Activated naive CD8-positive, alpha-beta T cell treated with anti-CD3 and anti-CD28 coated beads, Interleukin-2, amount 50 U/mL, for 24 hours (primary cell): Measurements from ENCODE around the gene MYOM1.
A peak's percentile ranks its signal among the peaks of the same experiment; 100 is the strongest.
"Not testable (repeated sequence)": the region's sequence is repeated elsewhere in the genome, so short reads cannot be mapped to it uniquely, and the experiment has no call there.

ENCODE experiments used
- ATAC-seq: fragments of 150-1000 bp; cut with Tn5 transposase; one replicate; pipeline ENCODE4 v1.10.0; 2021
- DNase-seq: peaks from one replicate; pipeline ENCODE4 v3.0.0; 2021
- H3K27ac Mint-ChIP-seq: one replicate; pipeline ENCODE4 v1.8.0; 2021; ENCODE audit warnings: mild to moderate bottlenecking, mixed read lengths
- H3K27me3 Mint-ChIP-seq: one replicate; pipeline ENCODE4 v1.8.0; 2021; ENCODE audit warnings: mixed read lengths
- H3K36me3 Mint-ChIP-seq: one replicate; pipeline ENCODE4 v1.8.0; 2021; ENCODE audit warnings: low read depth, mixed read lengths
- H3K4me1 Mint-ChIP-seq: one replicate; pipeline ENCODE4 v1.8.0; 2021; ENCODE audit warnings: mixed read lengths
- H3K4me3 Mint-ChIP-seq: one replicate; pipeline ENCODE4 v1.8.0; 2021; ENCODE audit warnings: mild to moderate bottlenecking, moderate library complexity, mixed read lengths
- H3K9me3 Mint-ChIP-seq: one replicate; pipeline ENCODE4 v1.8.0; 2021; ENCODE audit warnings: mixed read lengths

The MYOM1 gene

GRCh38 chr18:3217948-3218647 is 1.7 kb downstream of the MYOM1 start:
- no peaks in the 10 kb centered on the region for H3K36me3 Mint-ChIP-seq
- DNase-seq (no peak), ATAC-seq (no peak)
- no peak overlapping the region for H3K4me3 Mint-ChIP-seq
- no peaks in the 10 kb centered on the region for H3K9me3 Mint-ChIP-seq
- H3K4me1 Mint-ChIP-seq, result peaks cover 7% of the 10 kb centered on the region
- no peak overlapping the region for H3K27ac Mint-ChIP-seq
- no peaks in the 10 kb centered on the region for H3K27me3 Mint-ChIP-seq

GRCh38 chr18:3216987-3217386 is 2.8 kb downstream of the MYOM1 start:
- Mint-ChIP-seq H3K4me3 (no peak overlapping the region), H3K27me3 (no peaks in the 10 kb centered on the region), H3K4me1 (peaks cover 8% of the 10 kb centered on the region), H3K27ac (no peak overlapping the region), H3K9me3 (no peaks in the 10 kb centered on the region), H3K36me3 (no peaks in the 10 kb centered on the region)
- ATAC-seq (no peak), DNase-seq (no peak)

GRCh38 chr18:3214855-3215637 is 4.7 kb downstream of the MYOM1 start:
- Mint-ChIP-seq H3K4me1 (peaks cover 16% of the 10 kb centered on the region), H3K9me3 (no peaks in the 10 kb centered on the region), H3K27ac (no peak overlapping the region), H3K36me3 (no peaks in the 10 kb centered on the region), H3K27me3 (no peaks in the 10 kb centered on the region), H3K4me3 (no peak overlapping the region)
- DNase-seq (no peak), ATAC-seq (no peak)

- peaks cover 18% of the 10 kb centered on the region for H3K4me1 Mint-ChIP-seq
- peak; percentile 48 for ATAC-seq
- H3K27me3 Mint-ChIP-seq, result no peaks in the 10 kb centered on the region
- no peaks in the 10 kb centered on the region for H3K9me3 Mint-ChIP-seq
- no peaks in the 10 kb centered on the region for H3K36me3 Mint-ChIP-seq
- DNase-seq, result no peak
- H3K4me3 Mint-ChIP-seq, result no peak overlapping the region
- H3K27ac Mint-ChIP-seq, result no peak overlapping the region
Observed at GRCh38 chr18:3213300-3214059, 6.3 kb downstream of the MYOM1 start.

- Mint-ChIP-seq H3K9me3 (no peaks in the 10 kb centered on the region), H3K4me3 (no peak overlapping the region), H3K27ac (no peak overlapping the region), H3K36me3 (no peaks in the 10 kb centered on the region), H3K27me3 (no peaks in the 10 kb centered on the region), H3K4me1 (peaks cover 18% of the 10 kb centered on the region)
- DNase-seq (no peak), ATAC-seq (no peak)
Observed at GRCh38 chr18:3212657-3213056, 7.1 kb downstream of the MYOM1 start.

GRCh38 chr18:3211236-3211992 is 8.4 kb downstream of the MYOM1 start:
- H3K36me3 Mint-ChIP-seq, result no peaks in the 10 kb centered on the region
- no peak overlapping the region for H3K27ac Mint-ChIP-seq
- H3K9me3 Mint-ChIP-seq, result no peaks in the 10 kb centered on the region
- no peak for DNase-seq
- no peaks in the 10 kb centered on the region for H3K27me3 Mint-ChIP-seq
- H3K4me3 Mint-ChIP-seq, result no peak overlapping the region
- no peak for ATAC-seq
- H3K4me1 Mint-ChIP-seq, result peaks cover 18% of the 10 kb centered on the region

- peaks cover 18% of the 10 kb centered on the region for H3K4me1 Mint-ChIP-seq
- peaks cover 7% of the 10 kb centered on the region for H3K9me3 Mint-ChIP-seq
- no peak for DNase-seq
- H3K4me3 Mint-ChIP-seq, result no peak overlapping the region
- peaks cover 4% of the 10 kb centered on the region for H3K36me3 Mint-ChIP-seq
- H3K27me3 Mint-ChIP-seq, result no peaks in the 10 kb centered on the region
- H3K27ac Mint-ChIP-seq, result peak overlapping the region; percentile 11
- ATAC-seq, result peak; percentile 92
Observed at GRCh38 chr18:3209859-3210569, 9.8 kb downstream of the MYOM1 start.

- Mint-ChIP-seq H3K36me3 (peaks cover 4% of the 10 kb centered on the region), H3K27ac (no peak overlapping the region), H3K9me3 (peaks cover 22% of the 10 kb centered on the region), H3K4me1 (peaks cover 10% of the 10 kb centered on the region), H3K4me3 (no peak overlapping the region), H3K27me3 (no peaks in the 10 kb centered on the region)
- DNase-seq (no peak), ATAC-seq (peak; percentile 83)
Observed at GRCh38 chr18:3207565-3207964, 12.2 kb downstream of the MYOM1 start.

- Mint-ChIP-seq H3K36me3 (peaks cover 4% of the 10 kb centered on the region), H3K4me3 (no peak overlapping the region), H3K4me1 (peaks cover 5% of the 10 kb centered on the region), H3K27ac (no peak overlapping the region), H3K27me3 (no peaks in the 10 kb centered on the region), H3K9me3 (peaks cover 28% of the 10 kb centered on the region)
- ATAC-seq (no peak), DNase-seq (no peak)
Observed at GRCh38 chr18:3205239-3205638, 14.5 kb downstream of the MYOM1 start.

GRCh38 chr18:3199942-3200645 is 19.7 kb downstream of the MYOM1 start:
- no peaks in the 10 kb centered on the region for H3K4me1 Mint-ChIP-seq
- peaks cover 21% of the 10 kb centered on the region for H3K9me3 Mint-ChIP-seq
- no peak for ATAC-seq
- H3K27me3 Mint-ChIP-seq, result no peaks in the 10 kb centered on the region
- H3K4me3 Mint-ChIP-seq, result no peak overlapping the region
- DNase-seq, result no peak
- H3K27ac Mint-ChIP-seq, result no peak overlapping the region
- H3K36me3 Mint-ChIP-seq, result peaks cover 1% of the 10 kb centered on the region

GRCh38 chr18:3198260-3198860 is 21.4 kb downstream of the MYOM1 start:
- not testable (repeated sequence) for H3K4me3 Mint-ChIP-seq, H3K27me3 Mint-ChIP-seq, ATAC-seq, DNase-seq, H3K27ac Mint-ChIP-seq, H3K4me1 Mint-ChIP-seq, H3K36me3 Mint-ChIP-seq
- H3K9me3 Mint-ChIP-seq, result peaks cover 14% of the 10 kb centered on the region

GRCh38 chr18:3194947-3195612 is 24.7 kb downstream of the MYOM1 start:
- Mint-ChIP-seq H3K36me3 (no peaks in the 10 kb centered on the region), H3K27ac (no peak overlapping the region), H3K27me3 (no peaks in the 10 kb centered on the region), H3K9me3 (no peaks in the 10 kb centered on the region), H3K4me3 (no peak overlapping the region), H3K4me1 (peaks cover 10% of the 10 kb centered on the region)
- ATAC-seq (no peak), DNase-seq (no peak)

- H3K4me3 Mint-ChIP-seq, result no peak overlapping the region
- DNase-seq, result no peak
- ATAC-seq, result no peak
- peaks cover 10% of the 10 kb centered on the region for H3K4me1 Mint-ChIP-seq
- no peak overlapping the region for H3K27ac Mint-ChIP-seq
- H3K27me3 Mint-ChIP-seq, result no peaks in the 10 kb centered on the region
- no peaks in the 10 kb centered on the region for H3K9me3 Mint-ChIP-seq
- no peaks in the 10 kb centered on the region for H3K36me3 Mint-ChIP-seq
Observed at GRCh38 chr18:3193331-3193730, 26.4 kb downstream of the MYOM1 start.
